PC-3 (cell line): ENCODE data around the gene RNF130. TPM values are rescaled to one million over a fixed set of nuclear protein-coding genes. Genes with fewer than 3 reads are reported as not detected.

ENCODE experiments used
- ATAC-seq: fragments of 200-7000 bp; cut with Tn5 transposase; 2 replicates; pipeline ENCODE4 v1.9.1; 2020; ENCODE audit warnings: mild to moderate bottlenecking, moderate library complexity
- BruUV-seq: library from RNA; stranded (reverse); fragments of 400-500 nt; replicated peaks from 2 replicates; lab custom pipeline; 2021; lab: Mats Ljungman, UMichigan
- CTCF ChIA-PET: fragments of 300-600 bp; sonication (Branson Sonifier 250); formaldehyde crosslinking; loops from one replicate; lab custom pipeline; 2022; ENCODE audit warnings: antibody characterized with exemption; lab: Charles Lee
- POLR2A ChIA-PET: fragments of 300-600 bp; sonication (Branson Sonifier 250); formaldehyde crosslinking; loops from one replicate; lab custom pipeline; 2022; ENCODE audit warnings: antibody characterized with exemption; ENCODE audit not compliant: unreplicated experiment; lab: Charles Lee
- DNase-seq: peaks from one replicate; pipeline ENCODE4 v3.0.0-alpha.2; 2015
- H2AFZ ChIP-seq: fragments of 300-600 bp; sonication (generic); 2 replicates; pipeline ENCODE4 v1.6.0; 2016; ENCODE audit warnings: antibody characterized with exemption, low read length
- H3F3A ChIP-seq: fragments of 300-600 bp; sonication (generic); one replicate; pipeline ENCODE4 v1.6.0; 2017; ENCODE audit warnings: antibody characterized with exemption, low read length, control low read depth, mild to moderate bottlenecking; ENCODE audit not compliant: unreplicated experiment
- H3K27ac ChIP-seq: fragments of 300-600 bp; sonication (generic); 2 replicates; pipeline ENCODE4 v1.5.1; 2016; ENCODE audit warnings: mild to moderate bottlenecking, low read length
- H3K27me3 ChIP-seq: fragments of 300-600 bp; sonication (generic); 2 replicates; pipeline ENCODE4 v1.6.1; 2016; ENCODE audit warnings: low read length, mixed read lengths
- H3K36me3 ChIP-seq: fragments of 300-600 bp; sonication (generic); 2 replicates; pipeline ENCODE4 v1.6.1; 2016; ENCODE audit warnings: low read depth, mixed run types, low read length, mixed read lengths
- H3K4me1 ChIP-seq: fragments of 300-600 bp; sonication (generic); 2 replicates; pipeline ENCODE4 v1.5.1; 2016; ENCODE audit warnings: low read length; ENCODE audit not compliant: insufficient read depth
- H3K4me2 ChIP-seq: fragments of 300-600 bp; sonication (generic); 2 replicates; pipeline ENCODE4 v1.6.0; 2016; ENCODE audit warnings: low read length
- H3K4me3 ChIP-seq: fragments of 300-600 bp; sonication (generic); 2 replicates; pipeline ENCODE4 v1.5.1; 2016; ENCODE audit warnings: mild to moderate bottlenecking, low read length, mixed read lengths
- H3K79me2 ChIP-seq: fragments of 300-600 bp; sonication (generic); 2 replicates; pipeline ENCODE4 v1.6.1; 2017; ENCODE audit warnings: low read length, mixed read lengths
- H3K9ac ChIP-seq: fragments of 300-600 bp; sonication (generic); 2 replicates; pipeline ENCODE4 v1.6.0; 2016; ENCODE audit warnings: mild to moderate bottlenecking, low read length
- H3K9me2 ChIP-seq: fragments of 300-600 bp; sonication (generic); replicated peaks from 2 replicates; pipeline ENCODE4 v1.6.1; 2016; ENCODE audit warnings: mixed run types, low read length, mixed read lengths
- H3K9me3 ChIP-seq: fragments of 300-600 bp; sonication (generic); 2 replicates; pipeline ENCODE4 v1.6.1; 2016; ENCODE audit warnings: low read length, mixed read lengths
- H4K20me1 ChIP-seq: fragments of 300-600 bp; sonication (generic); 2 replicates; pipeline ENCODE4 v1.6.1; 2016; ENCODE audit warnings: low read length, mixed read lengths
- CTCF ChIP-seq: fragments of 300-600 bp; sonication (generic); conservative IDR thresholded peaks from 2 replicates; pipeline ENCODE4 v1.5.1; 2017; ENCODE audit warnings: antibody characterized with exemption, low read depth, mild to moderate bottlenecking, low read length
- EZH2 ChIP-seq: fragments of 300-600 bp; sonication (generic); IDR thresholded peaks from one replicate; pipeline ENCODE4 v1.6.1; 2017; ENCODE audit warnings: antibody characterized with exemption, mild to moderate bottlenecking, low read length; ENCODE audit not compliant: unreplicated experiment
- EZH2phosphoT487 ChIP-seq: fragments of 300-600 bp; sonication (generic); IDR thresholded peaks from 2 replicates; pipeline ENCODE4 v1.6.1; 2018; ENCODE audit warnings: mild to moderate bottlenecking, antibody characterized with exemption, low read length, borderline replicate concordance
- intact Hi-C: fragments of 100-400 bp; cut with micrococcal nuclease; formaldehyde crosslinking; loops from 2 replicates; pipeline ENCODE4 v1.9.0; 2023
- total RNA-seq: library from RNA; depleted of rRNA; stranded (reverse); fragments of >200 nt; gene quantifications from 2 replicates; pipeline ENCODE4 v1.2.3, GENCODE V29; 2014

RNF130 gene
- total RNA-seq, 1 experiment from 2014 or later, result 31.2 TPM

DNA sequence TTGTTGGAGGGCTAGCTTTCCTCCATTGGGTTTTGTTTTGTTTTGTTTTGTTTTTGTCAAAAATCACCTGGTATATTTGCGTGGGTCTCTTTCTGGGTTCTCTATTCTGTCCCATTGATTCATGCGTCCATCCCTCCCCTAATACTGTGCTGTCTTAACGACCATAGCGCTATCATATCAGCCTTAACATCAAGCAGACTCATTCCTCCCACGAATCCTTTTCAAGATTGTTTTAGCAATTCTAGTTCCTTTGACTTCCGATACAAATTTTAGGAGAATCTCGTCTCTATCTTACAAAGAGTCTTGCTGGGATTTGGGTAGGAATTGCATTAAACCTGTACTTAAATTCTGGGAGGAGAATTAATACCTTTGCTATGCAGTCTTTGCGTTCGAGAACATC, 31.1 kb upstream of the RNF130 start:
- Histone ChIP-seq H4K20me1 (no peaks in the 10 kb centered on the region), H3K36me3 (no peaks in the 10 kb centered on the region), H3K4me1 (no peaks in the 10 kb centered on the region), H3K9me2 (no peaks in the 10 kb centered on the region), H3K27me3 (no peaks in the 10 kb centered on the region), H3K79me2 (no peaks in the 10 kb centered on the region), H3K27ac (no peak overlapping the region), H2AFZ (no peak overlapping the region), H3K4me2 (no peak overlapping the region), H3K4me3 (no peak overlapping the region), H3K9ac (no peak overlapping the region), H3K9me3 (0 out of 2 replicates have a peak, but pooled peaks cover 8% of the 10 kb centered on the region), H3F3A (no peaks in the 10 kb centered on the region)
- intact Hi-C loops, result no loop called here
- DNase-seq (no peak), ATAC-seq (no peak)
- no TSS peak for BruUV-seq
- no peak for TF ChIP-seq EZH2
- TF ChIP-seq EZH2phosphoT487, result no peak
- TF ChIP-seq CTCF, result no peak
- ChIA-PET CTCF (no interaction called here), POLR2A (no interaction called here)

DNA sequence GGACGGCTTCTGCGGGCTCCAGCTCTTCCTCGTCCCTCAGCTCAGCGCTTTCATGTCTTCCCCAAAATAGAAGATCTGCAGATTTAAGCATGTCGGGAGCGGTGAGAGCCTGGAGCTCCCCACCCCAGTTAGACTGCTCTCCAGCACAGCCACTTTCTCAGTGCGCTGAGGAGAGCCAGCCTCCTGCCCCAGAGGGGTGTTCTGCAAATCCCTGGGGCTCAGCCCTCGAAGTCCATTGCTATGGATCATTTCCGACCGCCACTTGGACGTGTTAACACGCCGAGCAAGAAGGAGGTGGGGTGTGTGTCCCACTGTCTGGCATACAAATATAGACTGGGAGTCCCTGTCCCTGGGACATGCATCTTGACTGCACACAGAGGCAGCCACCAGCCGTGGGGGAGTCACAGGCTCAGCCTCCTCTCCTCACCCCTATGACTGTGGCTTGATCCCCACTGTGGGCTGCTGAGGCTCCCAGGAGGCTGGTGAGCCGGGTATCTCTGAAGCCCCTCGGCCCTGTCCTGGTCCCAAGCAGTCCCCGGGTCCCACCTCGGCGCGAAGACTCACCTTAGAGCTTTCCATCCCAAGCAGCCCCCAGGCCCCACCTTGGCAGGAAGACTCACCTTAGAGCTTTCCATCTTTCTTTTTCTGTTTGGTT, 30.0 kb upstream of the RNF130 start:
- ATAC-seq (no peak), DNase-seq (no peak)
- Histone ChIP-seq H3K4me1 (no peaks in the 10 kb centered on the region), H3K9me2 (no peaks in the 10 kb centered on the region), H3K9ac (no peak overlapping the region), H3K4me2 (no peak overlapping the region), H4K20me1 (no peaks in the 10 kb centered on the region), H2AFZ (no peak overlapping the region), H3K36me3 (no peaks in the 10 kb centered on the region), H3K9me3 (0 out of 2 replicates have a peak, but pooled peaks cover under 1% of the 10 kb centered on the region), H3K4me3 (no peak overlapping the region), H3K79me2 (no peaks in the 10 kb centered on the region), H3K27me3 (no peaks in the 10 kb centered on the region), H3F3A (no peaks in the 10 kb centered on the region), H3K27ac (no peak overlapping the region)
- CTCF ChIA-PET, result no interaction called here
- no TSS peak for BruUV-seq
- POLR2A ChIA-PET, result no interaction called here
- no peak for TF ChIP-seq EZH2phosphoT487
- TF ChIP-seq CTCF, result no peak
- TF ChIP-seq EZH2, result no peak
- intact Hi-C loops, result no loop called here

- ChIA-PET POLR2A (no interaction called here), CTCF (no interaction called here)
- Histone ChIP-seq H4K20me1 (no peaks in the 10 kb centered on the region), H3F3A (no peaks in the 10 kb centered on the region), H3K79me2 (no peaks in the 10 kb centered on the region), H3K4me3 (no peak overlapping the region), H3K9me3 (no peaks in the 10 kb centered on the region), H2AFZ (no peak overlapping the region), H3K9ac (no peak overlapping the region), H3K9me2 (no peaks in the 10 kb centered on the region), H3K27me3 (no peaks in the 10 kb centered on the region), H3K36me3 (no peaks in the 10 kb centered on the region), H3K4me2 (no peak overlapping the region), H3K4me1 (no peaks in the 10 kb centered on the region), H3K27ac (no peak overlapping the region)
- no TSS peak for BruUV-seq
- no peak for TF ChIP-seq EZH2
- no peak for TF ChIP-seq CTCF
- TF ChIP-seq EZH2phosphoT487, result no peak
- DNase-seq (no peak), ATAC-seq (no peak)
- intact Hi-C loops, result no loop called here
Measured at GRCh38 chr5:180100621-180101450, 29.3 kb upstream of the RNF130 start.
